Medulla oblongata (tissue), 1 donor: ENCODE results near the gene ID3.
"Not testable (repeated sequence)": the region's sequence is repeated elsewhere in the genome, so short reads cannot be mapped to it uniquely, and the experiment has no call there.

ENCODE experiments used
- DNase-seq: peaks from one replicate; pipeline ENCODE4 v3.0.0-alpha.2; 2015; ENCODE audit errors: extremely low spot score

Gene ID3

GRCh38 chr1:23551849-23552248, 7.5 kb downstream of the ID3 start:
- DNase-seq = no peak

DNA sequence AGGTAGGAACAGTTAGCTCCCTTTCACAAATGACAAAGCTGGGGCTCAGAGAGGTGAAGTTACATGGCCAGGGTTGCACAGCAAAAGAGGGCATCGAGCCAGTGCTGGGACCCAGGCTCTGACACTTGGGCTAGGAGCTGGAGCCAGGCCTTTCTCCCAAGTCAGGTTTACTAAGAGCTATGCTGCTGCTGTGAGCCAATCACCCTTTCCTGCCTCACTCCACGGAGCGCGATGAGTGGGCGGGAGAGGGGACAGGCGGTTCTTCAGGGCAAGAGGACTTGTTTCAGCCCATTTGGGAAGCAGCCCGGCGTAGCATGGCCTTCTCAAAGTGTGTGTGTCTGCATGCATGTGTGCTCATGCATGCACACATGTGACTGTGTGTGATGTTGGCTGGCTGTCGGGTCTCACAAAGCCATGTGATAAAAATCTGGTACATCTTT, 10.6 kb downstream of the ID3 start:
- DNase-seq = no peak

DNA sequence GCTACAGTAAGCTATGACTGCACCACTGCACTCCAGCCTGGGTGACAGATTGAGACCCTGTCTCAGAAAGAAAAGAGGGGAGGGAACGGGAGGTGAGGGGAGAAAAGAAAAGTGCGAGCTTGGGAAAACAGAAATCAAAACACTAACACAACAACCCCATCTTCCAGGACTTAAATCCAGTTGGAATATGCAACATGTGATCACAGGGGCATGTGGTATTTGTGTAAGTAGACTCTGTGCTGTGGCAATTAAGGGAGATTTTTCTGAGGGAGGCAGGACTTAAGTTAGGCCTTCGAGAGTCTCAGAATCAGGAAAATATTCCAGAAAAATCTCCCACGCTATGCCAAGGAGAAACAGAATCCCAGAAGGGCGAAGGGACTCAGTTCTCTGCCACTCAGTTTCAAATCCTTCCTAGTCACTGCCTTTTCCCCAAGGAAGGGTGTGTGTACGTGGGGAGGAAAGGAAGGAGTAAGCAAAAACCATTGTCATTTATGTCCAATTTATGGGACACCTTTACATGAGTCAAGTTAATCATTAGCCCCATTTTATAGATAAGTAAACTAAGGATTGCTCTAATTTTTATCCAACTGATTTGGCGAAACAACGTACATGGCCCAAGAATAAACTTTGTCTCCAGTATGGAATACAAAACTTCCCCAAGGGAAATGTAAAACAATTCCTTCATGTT, 12.3 kb downstream of the ID3 start:
- no peak for DNase-seq

GRCh38 chr1:23545851-23546250, 13.4 kb downstream of the ID3 start:
- no peak for DNase-seq

- peak; percentile 87 for DNase-seq
These were observed 14.6 kb downstream of the ID3 start for GRCh38 chr1:23544444-23545389.

GRCh38 chr1:23543707-23544443, 15.4 kb downstream of the ID3 start:
- no peak for DNase-seq

- DNase-seq = not testable (repeated sequence)
These were observed 16.4 kb downstream of the ID3 start for GRCh38 chr1:23542940-23543339.

DNA sequence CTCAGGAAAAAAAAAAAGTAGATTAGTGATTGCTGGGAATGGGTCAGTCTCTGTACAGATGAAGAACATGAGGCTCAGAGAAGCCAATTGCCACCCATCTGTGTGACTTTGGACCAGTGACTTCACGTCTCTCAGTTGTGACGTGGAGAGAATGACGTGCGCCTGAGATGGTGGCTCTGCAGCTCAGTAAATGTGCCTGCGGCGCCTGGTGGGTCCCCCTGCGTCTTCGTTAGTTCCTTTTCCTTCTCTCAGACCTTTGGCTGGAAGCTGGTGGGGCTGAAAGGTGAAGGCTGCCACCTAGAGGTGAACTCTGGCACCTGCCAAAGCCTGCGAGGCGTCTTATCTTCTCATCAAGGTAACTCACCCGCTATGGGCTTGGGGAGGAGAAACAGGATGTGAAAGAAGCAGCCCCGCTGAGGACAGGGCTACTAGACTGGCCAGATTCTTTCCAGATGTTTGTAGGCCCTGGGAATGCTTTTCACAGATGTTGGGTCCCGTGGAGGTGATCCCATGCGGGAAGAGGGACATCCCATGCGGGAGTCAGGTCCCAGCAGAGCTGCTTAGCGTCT, 19.5 kb downstream of the ID3 start:
- DNase-seq = peak; percentile 92

GRCh38 chr1:23537296-23537973, 21.9 kb downstream of the ID3 start:
- no peak for DNase-seq

DNA sequence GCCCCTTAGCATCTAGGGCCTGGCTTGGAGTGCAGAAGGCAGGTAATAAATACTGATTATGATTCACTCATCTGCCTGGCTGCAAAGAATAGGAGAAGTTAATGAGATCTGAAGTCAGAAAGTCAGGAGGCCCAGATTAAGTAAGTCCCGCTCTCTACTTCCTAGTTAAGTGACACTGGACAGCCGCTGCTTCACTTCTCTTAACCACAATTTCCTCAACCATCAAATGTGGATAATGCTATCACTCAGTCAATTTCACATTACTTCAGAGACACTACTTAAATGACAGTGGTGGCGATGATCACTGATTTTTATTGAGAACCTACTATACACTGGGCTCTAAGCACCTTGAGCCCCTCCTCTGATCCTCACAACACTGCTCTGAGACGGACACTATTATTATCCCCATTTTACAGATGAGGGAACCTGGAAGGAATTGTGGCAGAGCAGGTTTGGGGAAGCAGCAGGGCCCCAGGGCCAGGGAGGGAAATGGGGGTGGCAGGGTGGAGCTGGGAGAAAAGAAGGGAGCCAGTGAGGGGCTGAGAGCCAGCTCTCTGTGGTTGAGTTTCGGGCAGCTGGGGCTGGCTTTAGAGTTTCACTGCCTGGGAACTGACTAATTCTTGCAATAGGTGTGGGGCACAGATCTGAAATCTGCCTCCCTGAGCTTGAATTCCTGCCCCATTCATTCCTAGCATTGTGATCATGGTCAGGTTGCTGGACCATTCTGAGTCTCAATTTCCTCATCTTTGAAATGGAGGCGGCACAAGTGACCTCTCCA, 25.9 kb downstream of the ID3 start:
- peak; percentile 70 for DNase-seq

DNA sequence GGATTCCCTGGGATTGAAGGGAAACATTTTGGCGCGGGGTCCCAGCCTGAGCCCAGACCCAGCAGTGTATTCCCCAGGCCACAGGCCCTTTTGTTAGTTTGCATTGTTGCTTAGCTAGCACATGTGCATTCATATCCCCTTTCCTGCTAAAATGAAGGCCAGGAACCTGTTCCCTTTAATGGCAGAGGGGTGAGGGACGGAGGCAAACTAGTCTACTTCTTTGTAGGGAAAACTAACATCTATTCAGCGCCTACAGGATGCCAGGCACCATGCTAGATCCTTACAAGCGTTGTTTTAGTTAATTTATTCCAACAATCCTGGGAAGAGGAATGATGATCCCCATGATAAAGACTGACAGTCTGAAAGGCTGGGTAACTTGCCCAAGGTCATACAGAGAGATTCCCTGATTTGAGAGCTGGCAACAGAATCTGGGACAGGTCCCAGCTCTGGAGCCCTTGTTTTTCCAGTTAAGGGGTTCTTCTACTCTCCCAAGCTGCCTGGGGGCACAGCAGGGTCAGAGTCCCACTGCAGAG, 27.7 kb downstream of the ID3 start:
- DNase-seq = no peak

DNA sequence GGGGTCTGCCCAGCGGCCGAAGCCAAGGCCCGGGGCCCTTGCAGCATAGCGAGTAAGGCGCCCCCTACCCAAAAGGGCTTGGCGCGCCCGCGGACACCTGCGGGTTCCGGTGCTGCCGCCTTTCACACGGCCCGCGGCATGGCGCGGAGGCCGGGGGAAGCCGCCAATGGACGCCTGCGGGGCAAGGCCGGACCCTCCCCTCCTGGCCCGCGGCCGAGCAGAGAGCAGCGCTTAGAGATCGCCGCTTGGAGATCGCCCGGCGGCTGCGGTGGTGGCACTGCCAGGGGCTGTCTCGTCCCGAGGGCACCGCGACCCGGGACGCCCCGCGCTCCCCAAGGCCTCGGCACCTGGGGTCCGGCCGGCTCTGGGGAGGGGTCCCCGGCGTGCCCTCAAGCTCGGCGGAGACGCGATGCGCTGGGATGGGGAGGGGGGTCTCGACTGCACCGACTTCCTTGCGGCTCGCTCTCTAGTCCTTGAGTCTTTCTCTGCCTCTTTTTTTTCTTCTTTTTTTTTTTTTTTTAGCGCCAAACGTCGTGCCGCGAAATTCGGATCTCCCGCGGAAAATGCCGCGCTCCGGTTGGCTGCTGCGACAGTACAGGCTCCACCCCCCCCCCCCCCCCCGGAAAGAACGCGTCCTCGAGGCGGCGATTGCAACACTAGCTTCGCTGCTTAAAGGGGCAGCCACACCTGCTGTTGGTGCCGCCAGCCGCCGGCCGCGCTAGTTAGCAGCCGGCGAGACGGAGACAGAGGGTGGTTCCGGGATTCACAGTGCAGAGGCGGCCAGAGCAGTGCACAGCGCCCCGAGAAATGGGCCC, 28.3 kb downstream of the ID3 start, which contains the start of gene E2F2:
E2F2 (minus strand) TSS at position 487 of the 815 bp plus-strand sequence; CDS start at position 47, 440 bp downstream.
- peak; percentile 83 for DNase-seq

DNA sequence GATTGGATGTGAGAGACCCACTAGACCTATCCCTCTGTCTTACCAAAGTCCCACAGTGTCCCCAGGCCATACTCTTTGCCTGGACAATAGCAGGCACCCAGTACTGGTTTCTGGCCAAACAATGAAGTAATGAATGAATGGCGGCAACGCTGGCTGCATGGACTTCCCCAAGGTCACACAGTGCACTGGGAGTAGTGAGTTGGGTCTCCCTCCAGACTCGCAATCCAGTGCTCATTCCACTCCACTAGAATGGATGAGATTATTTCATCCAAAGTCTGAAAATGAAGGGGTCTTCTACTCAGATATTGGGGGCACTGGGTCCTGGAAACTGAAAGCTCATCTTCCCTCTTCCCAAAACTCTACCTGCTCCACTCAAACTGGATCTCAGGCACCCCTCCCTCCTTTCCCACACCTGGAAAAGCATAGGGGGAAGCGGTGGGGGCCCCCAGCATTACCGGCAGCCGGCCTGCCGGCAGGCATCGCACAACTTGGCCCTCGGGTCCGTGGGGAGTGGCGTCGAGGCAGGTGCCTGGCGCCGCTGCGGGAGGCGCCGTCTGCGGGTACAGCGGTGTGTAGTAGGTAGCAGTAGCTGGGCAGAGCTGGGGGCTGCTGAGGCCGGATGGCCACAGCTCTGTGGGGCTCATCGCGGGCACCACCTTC, 29.1 kb downstream of the ID3 start:
- DNase-seq = no peak

DNA sequence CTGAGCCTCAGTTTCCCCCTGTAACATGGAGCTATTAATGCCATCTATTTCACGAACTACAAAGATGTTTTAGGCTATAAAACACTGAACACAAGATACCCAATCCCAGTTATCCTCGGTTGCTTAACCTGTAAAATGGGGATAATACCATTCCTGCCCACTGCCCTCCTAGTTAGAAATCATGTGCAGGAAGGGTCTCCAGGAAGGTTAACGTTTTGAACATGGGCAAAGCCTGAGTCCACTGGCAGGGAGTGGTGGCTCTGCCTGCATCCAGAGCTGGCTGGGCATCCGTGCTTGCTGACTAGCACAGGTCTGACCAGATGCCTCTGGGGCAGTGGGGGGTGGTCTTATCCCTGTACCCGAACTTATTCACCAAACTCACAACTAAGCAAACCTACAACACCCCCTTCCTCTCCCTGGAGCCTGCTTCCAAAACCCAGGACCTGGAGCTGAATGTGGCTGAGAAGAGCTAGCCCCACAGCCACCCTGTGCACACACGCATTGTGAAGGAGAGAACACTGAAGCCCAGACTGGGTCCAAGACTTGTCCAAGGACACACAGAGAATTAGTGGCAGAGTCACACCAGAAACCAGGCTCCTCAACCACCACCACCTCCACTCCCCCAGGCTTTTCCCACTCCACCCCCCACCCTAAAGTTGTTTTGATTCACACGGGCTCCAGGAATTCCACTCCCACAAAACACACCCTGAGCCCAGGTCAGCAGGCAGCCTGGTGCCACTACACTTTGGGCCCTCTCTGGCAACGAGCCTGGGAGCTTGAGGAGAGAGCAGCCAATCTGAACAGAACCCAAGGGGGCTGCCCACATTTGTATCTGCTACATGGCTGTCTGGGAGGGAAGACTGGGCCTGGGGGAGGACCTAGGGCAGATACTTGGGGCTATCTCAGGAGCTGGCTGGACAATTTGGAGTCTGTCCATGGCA, 29.9 kb downstream of the ID3 start:
- DNase-seq = no peak

GRCh38 chr1:23528250-23528978, 30.9 kb downstream of the ID3 start:
- DNase-seq = no peak

DNA sequence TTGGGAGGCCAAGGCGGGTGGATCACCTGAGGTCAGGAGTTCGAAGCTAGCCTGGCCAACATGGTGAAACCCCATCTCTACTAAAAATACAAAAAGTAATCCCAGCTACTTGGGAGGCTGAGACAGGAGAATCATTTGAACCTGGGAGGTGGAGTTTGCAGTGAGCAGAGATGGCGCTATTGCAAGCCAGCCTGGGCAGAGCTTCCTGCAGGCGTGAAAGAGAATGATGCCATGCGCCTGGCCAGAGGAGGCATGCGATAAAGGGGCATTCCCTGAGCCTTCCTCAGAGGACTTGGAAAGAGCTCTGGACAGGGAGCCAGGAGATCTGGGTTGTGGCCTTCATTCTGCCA, 31.4 kb downstream of the ID3 start:
- DNase-seq = no peak

DNA sequence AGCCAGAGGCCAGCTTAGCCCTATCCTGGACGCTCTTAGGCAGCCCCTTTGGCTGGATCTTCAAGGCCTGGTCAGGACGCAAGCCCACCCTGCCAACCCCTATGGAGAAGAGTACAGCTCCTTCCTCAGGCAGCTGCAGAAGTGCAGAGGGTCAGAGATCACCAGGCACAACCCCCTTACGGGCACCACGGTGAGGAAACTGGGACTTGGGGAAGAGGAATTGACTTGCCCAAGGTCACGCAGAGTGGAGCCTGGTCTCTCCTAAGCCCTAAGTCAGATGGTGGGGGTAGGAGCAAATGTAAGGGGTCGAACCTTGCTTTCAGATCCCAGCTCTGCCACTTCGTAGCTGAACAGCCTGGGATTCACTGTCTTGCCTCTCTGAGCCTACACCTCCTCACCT, 31.9 kb downstream of the ID3 start:
- no peak for DNase-seq
